ENCODE results near the gene LMCD1.

DNA sequence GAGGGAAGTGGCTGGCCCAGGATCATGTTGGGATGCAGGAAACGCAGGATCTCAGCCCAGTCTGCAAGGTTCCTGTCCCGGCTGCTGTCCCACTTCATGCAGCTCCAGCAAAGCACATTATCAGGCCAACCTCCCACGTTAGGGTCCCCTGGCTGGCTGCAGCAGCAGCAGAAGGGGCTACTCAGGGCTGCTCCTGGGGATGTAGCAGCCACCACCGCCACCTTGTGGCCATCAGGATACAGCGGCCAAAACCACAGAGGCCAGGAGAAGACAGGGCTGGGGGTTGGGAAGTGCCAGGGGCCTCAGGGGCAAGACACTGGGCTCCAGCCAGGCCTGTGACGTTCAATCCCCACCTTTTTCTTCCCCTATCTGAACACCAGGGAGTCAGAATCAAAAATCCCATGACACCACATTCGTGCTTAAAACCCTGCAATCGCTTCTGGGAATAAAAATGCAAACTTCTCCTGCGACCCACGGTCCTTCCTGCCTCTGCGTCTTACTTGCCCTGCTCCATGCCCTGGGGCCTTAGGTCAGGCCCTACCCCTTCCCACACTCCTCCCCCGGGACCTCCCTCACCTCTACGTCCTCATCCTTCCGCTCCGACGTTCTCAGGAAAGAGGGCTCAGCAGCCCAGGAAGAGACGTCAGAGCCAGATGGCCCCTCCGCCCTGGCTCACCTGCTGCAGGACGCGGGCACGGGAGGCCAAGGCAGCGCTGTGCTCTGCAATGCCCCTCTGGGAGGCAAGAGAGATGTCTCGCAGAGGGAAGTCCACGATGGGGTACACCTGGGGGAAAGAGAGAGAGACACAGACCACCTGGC is 121.5 kb downstream of the LMCD1 start:
- no peak for TF ChIP-seq CHD2 (IDR thresholded peaks at IDR 0.05; ENCODE audit: low read length, partially characterized antibody)
- no peak for TF ChIP-seq POLR2A (IDR thresholded peaks at IDR 0.05; ENCODE audit: low read length)
- TF ChIP-seq RAD21 (conservative IDR thresholded peaks at IDR 0.05 in 1 of 2, IDR thresholded peaks at IDR 0.05 in 1 of 2), result peak; percentile 94 to 96
- TF ChIP-seq RFX5 (IDR thresholded peaks at IDR 0.05), result no peak
- TF ChIP-seq NPAS2 (CRISPR knock-in tag; IDR thresholded peaks at IDR 0.05; ENCODE audit: borderline replicate concordance), result no peak
- TF ChIP-seq, protein P1, sequence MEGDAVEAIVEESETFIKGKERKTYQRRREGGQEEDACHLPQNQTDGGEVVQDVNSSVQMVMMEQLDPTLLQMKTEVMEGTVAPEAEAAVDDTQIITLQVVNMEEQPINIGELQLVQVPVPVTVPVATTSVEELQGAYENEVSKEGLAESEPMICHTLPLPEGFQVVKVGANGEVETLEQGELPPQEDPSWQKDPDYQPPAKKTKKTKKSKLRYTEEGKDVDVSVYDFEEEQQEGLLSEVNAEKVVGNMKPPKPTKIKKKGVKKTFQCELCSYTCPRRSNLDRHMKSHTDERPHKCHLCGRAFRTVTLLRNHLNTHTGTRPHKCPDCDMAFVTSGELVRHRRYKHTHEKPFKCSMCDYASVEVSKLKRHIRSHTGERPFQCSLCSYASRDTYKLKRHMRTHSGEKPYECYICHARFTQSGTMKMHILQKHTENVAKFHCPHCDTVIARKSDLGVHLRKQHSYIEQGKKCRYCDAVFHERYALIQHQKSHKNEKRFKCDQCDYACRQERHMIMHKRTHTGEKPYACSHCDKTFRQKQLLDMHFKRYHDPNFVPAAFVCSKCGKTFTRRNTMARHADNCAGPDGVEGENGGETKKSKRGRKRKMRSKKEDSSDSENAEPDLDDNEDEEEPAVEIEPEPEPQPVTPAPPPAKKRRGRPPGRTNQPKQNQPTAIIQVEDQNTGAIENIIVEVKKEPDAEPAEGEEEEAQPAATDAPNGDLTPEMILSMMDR (IDR thresholded peaks at IDR 0.05), result peak; percentile 94
- TF ChIP-seq, protein P2, sequence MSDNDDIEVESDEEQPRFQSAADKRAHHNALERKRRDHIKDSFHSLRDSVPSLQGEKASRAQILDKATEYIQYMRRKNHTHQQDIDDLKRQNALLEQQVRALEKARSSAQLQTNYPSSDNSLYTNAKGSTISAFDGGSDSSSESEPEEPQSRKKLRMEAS (IDR thresholded peaks at IDR 0.05), result no peak
- no peak for TF ChIP-seq RCOR1 (IDR thresholded peaks at IDR 0.05; ENCODE audit: low read depth, low read length)
- no peak for TF ChIP-seq CBX2 (IDR thresholded peaks at IDR 0.05; ENCODE audit: borderline replicate concordance, low read depth)
- TF ChIP-seq MAZ (IDR thresholded peaks at IDR 0.05; ENCODE audit: borderline replicate concordance, low read depth, low read length), result no peak
- TF ChIP-seq KDM1A (IDR thresholded peaks at IDR 0.05; ENCODE audit: low read depth), result no peak
